ENCODE data around the gene B4GALNT2.

The B4GALNT2 gene

DNA sequence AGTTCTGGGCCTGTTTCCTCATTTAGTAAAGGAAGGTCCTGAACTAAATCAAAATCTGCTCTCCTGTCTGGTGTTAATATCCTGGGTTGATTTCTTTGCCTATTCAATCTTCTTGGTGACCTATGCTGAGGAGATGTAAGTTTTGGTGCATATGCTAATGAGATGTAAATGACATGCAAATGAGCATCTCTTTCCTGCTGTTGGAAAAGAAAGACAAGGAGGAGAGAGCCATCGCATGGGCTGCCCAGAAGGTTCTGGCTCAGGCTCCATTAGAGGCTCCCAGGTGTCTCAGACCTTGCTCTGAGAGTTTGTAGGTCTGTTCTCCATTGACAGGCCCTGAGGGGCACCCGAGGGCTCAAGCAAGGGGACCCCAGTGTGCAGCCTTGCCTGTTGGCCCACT, 81.3 kb downstream of the B4GALNT2 start:
- DNase-seq, result no peak

DNA sequence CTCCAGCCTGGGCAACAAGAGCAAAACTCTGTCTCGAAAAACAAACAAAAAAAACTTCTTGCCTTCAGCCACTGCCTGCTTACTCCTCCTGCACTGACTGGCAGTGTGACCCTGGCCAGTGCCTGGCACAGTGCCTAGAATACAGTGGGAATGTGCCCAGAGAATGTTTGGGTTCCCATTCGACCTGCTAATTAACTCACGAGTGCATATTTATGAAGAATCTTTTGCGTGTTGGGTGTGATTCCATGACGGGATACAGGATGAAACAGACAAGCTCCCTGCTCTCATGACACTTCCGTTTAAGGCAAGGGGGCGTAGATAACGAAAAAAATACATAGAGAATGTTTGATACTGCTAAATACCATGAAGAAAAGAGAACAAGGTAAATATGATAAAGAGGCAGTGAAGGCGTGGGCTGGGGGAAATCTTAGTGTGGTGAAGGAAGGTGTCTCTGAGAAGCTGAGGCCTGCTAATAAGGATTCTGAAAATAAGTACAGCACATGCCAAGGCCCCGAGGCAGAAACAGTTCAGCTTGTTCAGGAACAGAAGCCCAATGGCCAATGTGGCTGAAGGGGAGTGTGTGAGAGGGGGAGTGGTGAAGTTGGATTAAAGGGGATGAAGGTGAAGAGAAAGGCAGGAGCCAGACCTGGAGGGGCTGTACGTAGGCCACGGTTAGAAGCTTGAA, 82.2 kb downstream of the B4GALNT2 start:
- no peak for DNase-seq

DNA sequence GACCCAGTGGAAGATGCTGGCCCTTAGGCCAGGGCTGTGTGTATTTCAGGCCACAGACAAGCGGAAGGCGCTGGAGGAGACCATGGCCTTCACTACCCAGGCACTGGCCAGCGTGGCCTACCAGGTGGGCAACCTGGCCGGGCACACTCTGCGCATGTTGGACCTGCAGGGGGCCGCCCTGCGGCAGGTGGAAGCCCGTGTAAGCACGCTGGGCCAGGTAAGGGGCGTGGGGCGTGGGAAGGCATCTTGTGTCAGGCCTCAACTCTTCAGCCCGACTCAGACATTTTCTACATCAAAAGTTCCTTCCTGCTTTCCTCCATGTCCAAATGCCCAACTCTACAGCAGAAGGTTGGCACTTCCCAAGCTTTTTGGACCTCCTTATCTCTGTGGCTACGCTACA, 83.9 kb downstream of the B4GALNT2 start:
- DNase-seq, result no peak

DNA sequence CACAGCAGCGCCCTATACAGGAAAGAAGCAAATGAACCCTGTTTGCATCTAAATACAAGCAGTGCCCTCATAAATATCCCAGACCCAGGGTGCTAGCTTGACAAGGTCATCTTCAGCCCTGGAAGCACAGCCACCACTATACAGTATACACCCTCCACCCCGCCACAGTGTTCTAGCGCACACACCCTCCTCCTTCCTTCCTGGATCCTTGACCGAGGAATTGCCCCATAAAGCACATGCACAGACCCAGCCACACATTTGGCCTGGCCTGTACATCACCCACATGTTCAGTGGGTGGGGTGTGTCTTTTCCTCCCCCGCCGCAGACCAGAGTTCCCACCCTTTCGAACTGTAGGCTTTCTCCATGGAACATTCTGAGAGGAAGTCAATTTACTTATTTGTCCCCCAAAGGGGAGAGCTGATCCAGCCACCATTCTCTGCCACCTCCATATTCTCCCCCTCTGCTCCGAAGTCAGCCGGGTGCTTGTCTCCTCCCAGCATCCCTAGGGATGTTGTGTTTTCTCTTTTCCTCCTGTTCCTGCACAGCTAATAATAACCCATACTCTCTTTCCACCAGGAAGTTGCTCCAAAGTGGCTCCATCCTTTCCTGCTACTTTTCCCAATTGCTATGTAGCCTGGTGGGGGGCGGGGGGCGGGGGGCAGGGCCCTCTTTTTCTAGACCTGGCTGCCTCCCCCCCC, 84.5 kb downstream of the B4GALNT2 start:
- DNase-seq, result no peak

DNA sequence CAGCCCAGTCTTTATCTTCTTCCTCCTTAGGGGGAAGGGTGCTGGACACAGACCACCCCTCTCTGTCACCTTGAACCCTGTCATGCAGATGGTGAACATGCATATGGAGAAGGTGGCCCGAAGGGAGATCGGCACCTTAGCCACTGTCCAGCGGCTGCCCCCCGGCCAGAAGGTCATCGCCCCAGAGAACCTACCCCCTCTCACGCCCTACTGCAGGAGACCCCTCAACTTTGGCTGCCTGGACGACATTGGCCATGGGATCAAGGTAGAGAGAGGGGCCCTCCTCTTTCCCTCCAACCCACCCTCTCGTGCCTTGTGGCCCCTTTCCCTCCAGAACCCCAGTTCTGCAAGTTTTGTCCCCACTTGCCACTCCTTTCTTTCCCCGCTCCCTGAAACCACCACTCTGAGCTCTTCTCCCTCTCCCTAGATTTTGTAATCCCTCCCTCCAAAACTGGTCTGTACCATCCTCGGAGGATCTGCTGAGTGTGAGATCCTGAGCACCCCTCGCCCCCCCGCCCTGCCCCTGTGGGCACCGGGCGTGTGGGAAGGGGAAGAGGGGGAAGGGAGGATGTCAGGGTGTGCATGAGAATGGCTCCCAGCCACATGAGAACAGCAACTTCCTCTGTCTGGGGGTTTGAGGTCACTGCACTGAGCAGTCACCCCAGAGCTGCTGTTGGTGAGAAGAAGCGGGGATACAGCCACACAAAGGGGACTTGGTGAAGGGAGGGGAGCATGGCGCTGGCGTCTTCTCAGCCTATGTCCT, 85.3 kb downstream of the B4GALNT2 start:
- DNase-seq, result no peak

DNA sequence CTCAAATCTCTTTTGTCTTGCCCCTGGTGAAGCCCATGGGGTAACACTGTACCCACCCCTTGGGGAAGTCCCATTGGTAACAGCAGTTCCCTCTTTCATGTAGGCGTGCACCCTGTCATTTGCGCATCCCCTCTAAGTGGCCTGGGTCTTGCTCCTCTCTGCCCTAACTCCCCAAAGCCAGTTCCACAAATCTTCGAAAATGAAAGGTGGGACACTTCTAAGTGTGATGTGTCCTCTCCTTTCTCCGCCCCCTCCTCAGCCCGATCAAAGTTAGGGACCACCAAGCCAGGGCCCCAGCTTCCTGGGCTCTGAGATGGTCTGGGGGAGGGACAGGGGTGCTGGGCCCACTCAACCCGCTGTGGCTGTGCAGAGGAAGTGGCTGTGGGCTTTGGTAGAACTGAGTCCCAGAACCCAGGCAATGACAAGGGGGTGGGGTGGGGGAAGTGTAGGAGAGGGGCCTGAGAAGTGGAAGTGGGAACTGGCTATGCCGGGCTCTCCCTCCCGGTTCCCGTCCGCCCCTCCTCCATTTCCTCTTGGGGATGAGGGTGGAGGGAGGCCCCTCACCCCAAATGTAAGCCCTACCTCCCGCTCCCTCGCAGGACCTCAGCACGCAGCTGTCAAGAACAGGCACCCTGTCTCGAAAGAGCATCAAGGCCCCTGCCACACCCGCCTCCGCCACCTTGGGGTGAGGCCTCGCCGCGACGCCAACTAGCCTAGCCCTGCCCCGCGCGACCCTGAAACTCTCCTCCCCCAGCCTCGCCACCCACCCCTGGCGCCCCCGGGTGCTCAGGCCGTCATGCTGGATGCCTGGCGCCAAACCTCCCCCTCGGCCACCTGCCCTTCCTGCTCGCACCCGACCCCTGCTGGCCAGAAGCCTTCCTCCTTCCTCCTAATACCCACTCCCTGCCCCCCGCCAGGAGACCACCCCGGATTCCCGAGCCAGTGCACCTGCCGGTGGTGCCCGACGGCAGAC, 86.7 kb downstream of the B4GALNT2 start:
- DNase-seq, result no peak

DNA sequence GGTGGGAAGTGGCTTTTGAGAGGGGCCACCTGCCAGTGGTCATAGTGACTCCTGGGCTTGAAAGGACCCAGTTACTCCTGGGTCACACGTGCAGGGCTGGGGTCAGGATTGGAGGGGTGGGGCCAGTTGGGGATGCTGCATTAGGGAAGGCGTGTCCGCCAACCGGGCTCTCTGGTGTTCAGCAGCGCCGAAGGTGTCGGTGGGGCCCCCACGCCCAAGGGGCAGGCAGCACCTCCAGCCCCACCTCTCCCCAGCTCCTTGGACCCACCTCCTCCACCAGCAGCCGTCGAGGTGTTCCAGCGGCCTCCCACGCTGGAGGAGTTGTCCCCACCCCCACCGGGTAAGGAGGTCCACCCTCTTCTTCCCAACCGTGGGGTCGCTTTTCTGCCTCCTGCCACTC, 87.4 kb downstream of the B4GALNT2 start:
- DNase-seq, result no peak

DNA sequence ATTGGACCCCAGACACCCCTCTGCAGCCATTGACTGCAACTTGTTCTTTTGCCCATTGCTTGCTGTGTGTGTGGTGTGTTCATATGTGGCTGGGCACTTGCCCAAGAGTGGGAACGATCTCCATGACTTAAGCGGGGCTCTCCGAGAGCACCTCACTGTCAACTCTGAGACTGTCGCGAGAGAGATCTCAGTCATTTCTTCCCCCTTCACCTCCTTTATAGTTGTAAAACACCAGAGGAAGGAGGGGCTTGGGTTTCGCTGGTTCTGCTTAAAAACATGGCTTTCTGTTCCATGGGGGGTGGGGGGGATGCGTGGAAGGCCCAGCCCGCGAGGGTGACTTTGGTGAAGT, 90.6 kb downstream of the B4GALNT2 start:
- DNase-seq, result no peak

DNA sequence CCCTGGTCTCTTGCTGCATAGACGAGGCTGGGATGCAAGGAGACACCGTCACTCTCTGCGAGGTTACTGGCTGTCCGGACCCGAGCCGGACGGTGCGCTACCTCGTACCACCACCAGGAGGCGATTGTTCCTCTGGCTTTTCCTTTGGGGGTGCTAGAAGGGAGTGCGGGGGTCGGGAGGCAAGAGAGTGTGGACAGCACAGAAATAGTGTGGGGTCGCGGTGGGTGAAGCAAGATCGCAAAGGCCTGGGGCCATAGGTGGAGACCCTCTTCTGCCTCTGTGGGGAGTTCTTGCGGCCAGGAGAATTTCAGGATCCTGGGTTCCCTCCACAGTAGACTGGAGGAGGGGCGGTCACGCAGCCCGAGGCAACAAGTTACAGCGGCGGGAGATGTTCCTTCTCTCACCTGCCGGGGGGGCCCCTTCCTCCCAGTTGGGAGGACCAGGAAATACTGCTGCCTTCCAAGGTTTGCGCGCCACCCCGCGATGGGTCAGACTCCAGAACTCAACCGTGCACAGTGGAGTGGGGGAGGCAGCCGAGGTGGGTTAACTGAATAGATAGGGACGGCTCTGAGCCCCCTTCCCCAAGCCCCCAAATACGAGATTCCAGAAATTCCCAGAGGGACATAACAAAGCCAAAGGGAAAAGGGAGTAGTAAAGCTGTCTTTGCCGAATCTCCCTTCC, 91.1 kb downstream of the B4GALNT2 start:
- peak; percentile 93 for DNase-seq

DNA sequence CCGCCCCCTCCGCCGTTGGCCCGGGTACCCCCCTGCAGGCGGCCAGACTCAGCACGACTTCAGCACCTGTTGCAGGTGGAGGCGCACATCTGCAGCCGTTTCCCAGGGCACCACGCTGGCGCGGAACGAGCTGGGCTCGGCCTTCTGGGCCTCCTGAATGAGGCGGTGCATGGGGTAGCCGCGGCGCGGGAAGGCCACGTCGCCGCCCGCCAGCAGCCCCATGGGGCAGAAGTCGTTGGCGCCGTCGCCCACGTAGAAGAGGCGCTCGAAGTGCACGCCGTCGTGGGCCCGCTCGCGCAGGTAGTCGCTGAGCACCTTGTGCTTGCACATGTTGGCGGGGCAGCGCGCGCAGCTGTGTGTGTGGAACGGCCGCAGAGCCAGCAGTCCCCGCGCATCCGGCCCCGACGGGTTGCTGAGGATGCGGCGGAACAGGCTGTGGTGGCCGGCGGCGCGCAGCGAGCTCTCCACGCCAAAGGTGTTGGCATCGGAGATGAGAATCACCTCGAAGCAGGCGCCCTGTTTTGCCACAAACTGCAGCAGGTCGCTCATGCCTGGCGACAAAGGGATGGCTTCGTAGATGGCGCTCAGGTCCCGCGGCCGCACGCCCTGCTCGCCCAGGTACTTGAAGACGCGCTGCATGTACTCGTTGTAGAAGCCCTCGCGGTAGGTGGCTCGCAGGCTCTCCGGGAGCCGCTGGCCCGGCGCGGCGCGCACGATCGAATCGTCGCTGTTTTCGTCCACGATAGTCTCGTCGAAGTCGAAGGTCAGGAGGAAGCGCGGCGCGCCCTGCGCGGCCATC, 91.8 kb downstream of the B4GALNT2 start:
- peak; percentile 74 for DNase-seq

DNA sequence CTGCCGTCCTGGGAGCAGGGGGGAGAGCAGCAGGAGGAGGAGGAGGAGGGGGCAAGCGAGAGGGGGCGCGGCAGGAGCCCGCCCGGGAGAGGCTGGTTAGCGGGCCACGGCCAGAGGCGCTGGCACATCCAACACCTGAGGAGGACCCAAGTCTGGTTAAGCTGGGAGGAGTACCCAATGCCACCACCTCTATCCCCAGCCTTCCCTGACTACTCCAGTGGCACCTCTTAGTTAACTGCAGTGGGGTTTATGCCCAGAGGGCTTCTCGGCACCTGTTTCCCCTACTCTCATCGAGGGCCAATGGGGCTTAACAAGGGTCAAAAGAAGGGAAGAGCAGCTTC, 92.4 kb downstream of the B4GALNT2 start:
- peak; percentile 57 for DNase-seq

DNA sequence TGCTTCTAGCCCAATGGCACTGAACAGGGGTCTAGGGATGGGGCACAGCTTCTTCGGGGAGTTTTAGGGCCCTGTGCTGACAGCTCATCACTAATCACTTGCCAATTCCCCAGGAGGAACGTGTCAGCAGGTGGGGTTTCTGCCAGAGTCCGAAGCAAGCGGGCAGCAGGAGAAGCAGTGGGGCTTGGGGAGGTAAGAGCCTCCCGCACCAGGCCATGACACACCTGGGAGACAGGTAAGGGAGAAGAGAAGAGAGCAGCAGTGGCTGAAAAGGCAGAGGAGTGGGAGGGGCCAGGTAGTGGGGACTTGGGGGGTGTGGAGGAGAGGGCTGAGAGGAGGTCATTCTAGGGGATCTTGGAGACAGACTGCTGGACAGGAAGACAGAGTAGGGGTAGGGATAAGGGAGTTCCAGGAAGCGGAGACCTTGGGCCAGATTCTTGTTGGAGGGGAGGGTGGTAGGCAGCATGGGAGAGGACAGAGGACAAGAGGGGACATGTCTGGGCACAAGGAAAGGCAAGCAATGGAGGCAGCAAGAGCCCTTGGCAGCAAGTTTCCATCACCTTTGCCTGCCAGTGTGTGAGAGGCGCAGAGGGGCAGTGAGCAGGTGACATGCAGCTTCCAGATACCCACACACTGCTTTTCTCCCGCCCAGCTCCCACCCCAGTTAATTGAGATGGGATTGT, 93.1 kb downstream of the B4GALNT2 start:
- DNase-seq, result no peak

All from activated CD8-positive, alpha-beta memory T cell treated with anti-CD3 and anti-CD28 coated beads, Interleukin-2, amount 50 U/mL, for 48 hours (primary cell).